Sigmoid colon (tissue), 4 donors: ENCODE results near the gene CLCN3.

Source experiments
- CTCF ChIP-seq, 4 experiments: fragments of 450-650 bp in 3 of 4; fragments of 200-600 bp in 1 of 4; IDR thresholded peaks; one replicate each; pipeline ENCODE4 v1.5.1; 2016 to 2019; ENCODE audit warnings: antibody characterized with exemption in 4 of 4, mild to moderate bottlenecking in 3 of 4, moderate library complexity in 2 of 4
- POLR2A ChIP-seq, 2 donors: fragments of 450-650 bp; IDR thresholded peaks; one replicate each; pipeline ENCODE4 v1.6.1; 2016; ENCODE audit warnings: antibody characterized with exemption in 2 of 2, mild to moderate bottlenecking in 2 of 2, moderate library complexity in 2 of 2
- POLR2AphosphoS5 ChIP-seq, 4 donors: sonication (generic); formaldehyde crosslinking; IDR thresholded peaks; one replicate each; pipeline ENCODE4 v1.6.1; 2017; ENCODE audit warnings: antibody characterized with exemption in 4 of 4

- TF ChIP-seq POLR2A (IDR thresholded peaks at IDR 0.05) (no peak), CTCF (IDR thresholded peaks at IDR 0.05) (no peak), POLR2AphosphoS5 (IDR thresholded peaks at IDR 0.05) (no peak)
These were observed 1.4 kb upstream of the CLCN3 start for GRCh38 chr4:169618986-169619385.
